Activated naive CD8-positive, alpha-beta T cell treated with anti-CD3 and anti-CD28 coated beads for 36 hours (primary cell): ENCODE data around the gene DDX51. TPM values are rescaled to one million over a fixed set of nuclear protein-coding genes. Genes with fewer than 3 reads are reported as not detected.

Source experiments
- total RNA-seq, 2 experiments: library from RNA; stranded (reverse); gene quantifications; one replicate each; pipeline ENCODE4 v1.2.3, GENCODE V29; 2021

The DDX51 gene
- total RNA-seq, 2 experiments from 2014 or later, result 32.4 to 34.8 TPM

Other genes starting within 250 kb of the DDX51 start
- gene ULK1, start 249.7 kb downstream of the DDX51 start, total RNA-seq, result 10 to 100 TPM; 11.4 to 12.5 TPM
- 100 to 1,000 TPM; 116 to 118 TPM for gene PUS1, start 215.0 kb downstream of the DDX51 start, total RNA-seq
- 10 to 100 TPM; 42.8 to 43.6 TPM for gene EP400, start 194.4 kb downstream of the DDX51 start, total RNA-seq
- 10 to 100 TPM; 54.2 to 59.2 TPM for gene NOC4L, start 138 bp upstream of the DDX51 start, total RNA-seq
- not detected for gene GALNT9, start 185.3 kb upstream of the DDX51 start, total RNA-seq